Progenitor cell of endocrine pancreas (in vitro differentiated cells): Measurements from ENCODE around the gene WWP2. TPM values are rescaled to one million over a fixed set of nuclear protein-coding genes. Genes with fewer than 3 reads are reported as not detected.

Experiments used
- DNase-seq: peaks from one replicate; pipeline ENCODE4 v3.0.0; 2021; ENCODE audit warnings: low spot score; ENCODE audit not compliant: unreplicated experiment
- H3K27ac Mint-ChIP-seq: 2 replicates; pipeline ENCODE4 v1.8.0; 2021; ENCODE audit warnings: mild to moderate bottlenecking, moderate library complexity, mixed read lengths
- H3K27me3 Mint-ChIP-seq: 2 replicates; pipeline ENCODE4 v1.8.0; 2021; ENCODE audit warnings: mixed read lengths
- H3K36me3 Mint-ChIP-seq: 2 replicates; pipeline ENCODE4 v1.8.0; 2022; ENCODE audit warnings: mixed read lengths; ENCODE audit not compliant: insufficient read depth
- H3K4me1 Mint-ChIP-seq: 2 replicates; pipeline ENCODE4 v1.8.0; 2021; ENCODE audit warnings: low read depth, mixed read lengths
- H3K4me3 Mint-ChIP-seq: 2 replicates; pipeline ENCODE4 v1.8.0; 2021; ENCODE audit warnings: low read depth, mild to moderate bottlenecking, moderate library complexity, mixed read lengths
- H3K9me3 Mint-ChIP-seq: 2 replicates; pipeline ENCODE4 v1.8.0; 2021; ENCODE audit warnings: low read depth, mixed read lengths
- total RNA-seq: library from RNA; stranded (reverse); gene quantifications from 2 replicates; pipeline ENCODE4 v1.2.1, GENCODE V29; 2021
- TF ChIP-seq, protein P1 (sequence below): fragments of 200-600 bp; sonication (generic); IDR thresholded peaks from one replicate; pipeline ENCODE4 v1.5.0; 2021; ENCODE audit warnings: antibody characterized with exemption, mild to moderate bottlenecking; ENCODE audit not compliant: unreplicated experiment

The WWP2 gene
- total RNA-seq, 1 donor from 2014 or later: 62.3 TPM

DNA sequence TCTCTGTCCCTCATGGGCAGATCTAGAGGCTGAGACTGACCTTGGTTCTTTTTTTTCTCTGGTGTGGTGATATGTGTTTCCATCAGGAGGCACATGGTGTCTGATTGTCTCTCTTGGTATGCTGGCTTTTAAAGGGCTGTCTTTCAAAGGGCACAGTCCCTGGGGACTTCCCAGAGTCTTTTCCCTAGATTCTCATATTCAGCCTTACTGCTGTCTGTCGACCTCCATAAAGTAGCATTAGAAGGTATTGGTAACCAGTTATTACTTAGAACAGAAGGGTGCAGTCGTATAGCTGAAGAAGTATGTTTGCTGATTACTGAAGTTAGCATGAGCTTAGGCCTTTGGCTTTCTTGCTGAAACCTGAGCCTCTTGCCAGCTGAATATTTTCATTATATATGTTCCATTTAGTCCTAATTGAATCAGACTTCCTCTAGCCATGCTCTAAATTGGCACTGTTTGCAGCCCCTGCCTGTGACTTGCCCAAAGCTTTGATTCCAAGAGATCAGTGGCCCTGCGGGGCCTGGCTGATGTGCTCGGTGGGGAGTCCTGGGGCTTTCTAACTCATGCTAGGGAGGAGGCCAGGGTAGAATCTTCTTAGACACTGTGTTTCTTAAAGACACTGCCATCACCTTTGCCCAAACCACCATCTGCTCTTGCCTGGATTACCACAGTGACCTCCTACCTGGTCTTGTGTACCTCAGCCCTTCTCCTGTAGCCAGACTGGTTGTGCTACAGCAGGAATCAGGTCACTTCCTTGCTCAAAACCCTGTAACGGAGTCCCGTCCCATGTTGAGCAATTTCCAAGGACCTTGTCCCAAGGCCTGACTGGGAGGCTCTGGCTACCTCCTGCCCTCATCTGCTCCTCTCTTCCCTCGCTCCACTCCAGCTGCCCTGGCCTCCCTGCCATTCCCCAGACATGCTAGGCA, 71.5 kb downstream of the WWP2 start:
- Mint-ChIP-seq H3K27ac (peak overlapping the region; percentile 74), H3K4me3 (no peak overlapping the region), H3K9me3 (no peaks in the 10 kb centered on the region), H3K4me1 (peaks cover 21% of the 10 kb centered on the region), H3K36me3 (no peaks in the 10 kb centered on the region), H3K27me3 (no peaks in the 10 kb centered on the region)
- TF ChIP-seq, protein P1, sequence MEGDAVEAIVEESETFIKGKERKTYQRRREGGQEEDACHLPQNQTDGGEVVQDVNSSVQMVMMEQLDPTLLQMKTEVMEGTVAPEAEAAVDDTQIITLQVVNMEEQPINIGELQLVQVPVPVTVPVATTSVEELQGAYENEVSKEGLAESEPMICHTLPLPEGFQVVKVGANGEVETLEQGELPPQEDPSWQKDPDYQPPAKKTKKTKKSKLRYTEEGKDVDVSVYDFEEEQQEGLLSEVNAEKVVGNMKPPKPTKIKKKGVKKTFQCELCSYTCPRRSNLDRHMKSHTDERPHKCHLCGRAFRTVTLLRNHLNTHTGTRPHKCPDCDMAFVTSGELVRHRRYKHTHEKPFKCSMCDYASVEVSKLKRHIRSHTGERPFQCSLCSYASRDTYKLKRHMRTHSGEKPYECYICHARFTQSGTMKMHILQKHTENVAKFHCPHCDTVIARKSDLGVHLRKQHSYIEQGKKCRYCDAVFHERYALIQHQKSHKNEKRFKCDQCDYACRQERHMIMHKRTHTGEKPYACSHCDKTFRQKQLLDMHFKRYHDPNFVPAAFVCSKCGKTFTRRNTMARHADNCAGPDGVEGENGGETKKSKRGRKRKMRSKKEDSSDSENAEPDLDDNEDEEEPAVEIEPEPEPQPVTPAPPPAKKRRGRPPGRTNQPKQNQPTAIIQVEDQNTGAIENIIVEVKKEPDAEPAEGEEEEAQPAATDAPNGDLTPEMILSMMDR: no peak
- DNase-seq: no peak

DNA sequence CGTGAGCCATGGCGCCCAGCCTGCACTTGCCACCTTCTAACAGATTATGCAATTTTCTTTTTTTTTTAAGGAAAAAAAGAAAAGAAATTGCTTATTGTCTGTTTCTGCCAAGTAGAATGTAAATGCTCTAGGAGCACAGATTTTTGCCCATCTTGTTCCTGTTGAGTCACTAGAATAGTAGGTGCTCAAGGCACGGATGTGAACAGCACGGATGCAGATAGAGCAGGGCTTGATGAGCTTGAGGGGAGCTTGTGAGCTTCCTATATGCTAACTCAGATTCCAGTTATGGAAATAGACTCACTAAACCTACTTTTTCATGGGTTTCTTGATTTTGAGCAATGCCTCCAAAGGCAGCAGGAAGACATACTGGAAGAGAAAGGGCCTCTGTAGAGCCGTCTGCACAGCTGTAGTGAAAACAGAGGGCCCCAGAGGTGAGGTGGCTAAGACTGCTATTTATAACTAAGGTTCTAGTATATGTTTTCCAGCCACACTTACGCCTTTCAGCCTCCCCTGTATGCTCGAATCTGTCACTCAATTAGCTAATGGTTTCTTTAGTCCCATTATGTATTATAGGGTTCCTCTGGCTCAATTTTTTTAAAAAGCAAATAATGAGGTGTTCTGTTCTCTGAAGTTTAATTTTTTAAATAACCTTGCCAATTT, 72.8 kb downstream of the WWP2 start:
- TF ChIP-seq, protein P1: no peak
- Mint-ChIP-seq H3K4me3 (no peak overlapping the region), H3K9me3 (no peaks in the 10 kb centered on the region), H3K27me3 (no peaks in the 10 kb centered on the region), H3K4me1 (peaks cover 29% of the 10 kb centered on the region), H3K36me3 (no peaks in the 10 kb centered on the region), H3K27ac (no peak overlapping the region)
- no peak for DNase-seq

DNA sequence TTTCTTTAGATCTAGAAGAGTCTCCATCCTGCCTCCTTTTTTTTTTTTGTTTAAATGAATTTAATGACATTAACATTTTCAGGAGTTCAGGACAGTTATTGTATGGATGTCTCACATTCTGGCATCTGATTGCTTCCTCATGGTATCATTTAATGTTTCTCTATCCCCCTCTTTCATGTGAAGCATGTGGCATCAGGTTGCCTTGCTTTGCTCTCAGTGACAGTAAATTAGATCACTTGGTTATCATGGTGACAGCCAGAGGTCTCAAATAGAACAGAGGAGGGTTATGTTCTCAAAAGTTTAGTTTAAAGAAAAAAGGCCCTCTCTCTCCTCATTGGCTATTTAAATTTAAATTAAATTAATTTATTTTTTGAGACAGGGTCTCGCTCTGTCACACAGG, 74.1 kb downstream of the WWP2 start:
- H3K27me3 Mint-ChIP-seq: no peaks in the 10 kb centered on the region
- H3K4me3 Mint-ChIP-seq: no peak overlapping the region
- no peak for DNase-seq
- TF ChIP-seq, protein P1: no peak
- H3K27ac Mint-ChIP-seq: no peak overlapping the region
- H3K9me3 Mint-ChIP-seq: no peaks in the 10 kb centered on the region
- H3K36me3 Mint-ChIP-seq: peaks cover 4% of the 10 kb centered on the region
- peaks cover 19% of the 10 kb centered on the region for H3K4me1 Mint-ChIP-seq

DNA sequence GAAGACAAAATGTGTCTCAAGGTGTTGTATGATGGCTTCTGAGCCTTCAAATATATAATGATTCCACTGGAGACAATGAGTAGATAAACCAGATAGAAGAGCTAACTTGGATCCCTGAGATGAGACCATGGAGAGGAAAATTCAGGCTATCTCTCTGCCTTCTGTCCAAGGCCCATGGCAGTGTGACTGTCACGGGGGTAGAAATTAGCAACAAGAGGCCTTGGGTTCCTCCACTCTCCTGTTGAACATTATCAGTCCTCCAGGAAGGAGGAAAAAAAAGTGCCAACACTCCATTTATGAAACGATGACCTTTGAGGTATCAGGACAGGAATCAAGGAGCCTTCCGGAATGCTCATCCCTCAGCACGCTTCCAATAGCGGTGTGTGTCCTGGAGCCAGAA, 75.2 kb downstream of the WWP2 start:
- no peak overlapping the region for H3K4me3 Mint-ChIP-seq
- peaks cover 14% of the 10 kb centered on the region for H3K4me1 Mint-ChIP-seq
- peak overlapping the region; percentile 18 for H3K27ac Mint-ChIP-seq
- no peaks in the 10 kb centered on the region for H3K9me3 Mint-ChIP-seq
- no peak for DNase-seq
- no peaks in the 10 kb centered on the region for H3K27me3 Mint-ChIP-seq
- TF ChIP-seq, protein P1: no peak
- H3K36me3 Mint-ChIP-seq: peaks cover 4% of the 10 kb centered on the region

- no peak for DNase-seq
- TF ChIP-seq, protein P1: no peak
- H3K36me3 Mint-ChIP-seq: peaks cover 9% of the 10 kb centered on the region
- H3K27me3 Mint-ChIP-seq: no peaks in the 10 kb centered on the region
- H3K4me3 Mint-ChIP-seq: no peak overlapping the region
- H3K9me3 Mint-ChIP-seq: no peaks in the 10 kb centered on the region
- H3K27ac Mint-ChIP-seq: peak overlapping the region; percentile 89
- H3K4me1 Mint-ChIP-seq: peaks cover 11% of the 10 kb centered on the region
Measured at GRCh38 chr16:69838489-69838888, 76.4 kb downstream of the WWP2 start.
